NCI-H2107 treated with DMSO at 0.1 percent for 48 hours (cell line): Measurements from ENCODE around the gene CA10.

Experiments
- DNase-seq: peaks from one replicate; lab custom pipeline; 2025; ENCODE audit not compliant: unreplicated experiment; lab: John Stamatoyannopoulos, UW

Gene CA10

GRCh38 chr17:51820766-51821165 lies 337.7 kb downstream of the CA10 start:
- no peak for DNase-seq

GRCh38 chr17:51820252-51820651 lies 338.3 kb downstream of the CA10 start:
- DNase-seq, result no peak

- no peak for DNase-seq
These were observed 338.9 kb downstream of the CA10 start for GRCh38 chr17:51819341-51820219.

- DNase-seq, result no peak
These were observed 339.7 kb downstream of the CA10 start for GRCh38 chr17:51818777-51819176.

- no peak for DNase-seq
These were observed 340.6 kb downstream of the CA10 start for GRCh38 chr17:51817955-51818354.

- DNase-seq, result no peak
These were observed 341.4 kb downstream of the CA10 start for GRCh38 chr17:51817117-51817516.

- DNase-seq, result no peak
These were observed 343.4 kb downstream of the CA10 start for GRCh38 chr17:51815097-51815496.

GRCh38 chr17:51814521-51814920 lies 344.0 kb downstream of the CA10 start:
- DNase-seq, result no peak

- no peak for DNase-seq
These were observed 344.7 kb downstream of the CA10 start for GRCh38 chr17:51813784-51814174.

- no peak for DNase-seq
These were observed 345.3 kb downstream of the CA10 start for GRCh38 chr17:51813140-51813783.

GRCh38 chr17:51807460-51807859 lies 351.1 kb downstream of the CA10 start:
- DNase-seq, result no peak

- no peak for DNase-seq
These were observed 352.7 kb downstream of the CA10 start for GRCh38 chr17:51805765-51806164.

GRCh38 chr17:51805185-51805584 lies 353.3 kb downstream of the CA10 start:
- no peak for DNase-seq

GRCh38 chr17:51803161-51803560 lies 355.4 kb downstream of the CA10 start:
- no peak for DNase-seq

- no peak for DNase-seq
These were observed 356.0 kb downstream of the CA10 start for GRCh38 chr17:51802544-51802943.

GRCh38 chr17:51801626-51802025 lies 356.9 kb downstream of the CA10 start:
- DNase-seq, result no peak

GRCh38 chr17:51799981-51800380 lies 358.5 kb downstream of the CA10 start:
- no peak for DNase-seq

- no peak for DNase-seq
These were observed 359.3 kb downstream of the CA10 start for GRCh38 chr17:51799240-51799639.

- DNase-seq, result no peak
These were observed 361.4 kb downstream of the CA10 start for GRCh38 chr17:51797150-51797549.

GRCh38 chr17:51796026-51796425 lies 362.5 kb downstream of the CA10 start:
- no peak for DNase-seq

- no peak for DNase-seq
These were observed 363.1 kb downstream of the CA10 start for GRCh38 chr17:51795401-51795800.

GRCh38 chr17:51794466-51794865 lies 364.0 kb downstream of the CA10 start:
- DNase-seq, result no peak
